GM12864 (cell line): ENCODE data around the gene UQCR10.

Source experiments
- DNase-seq: peaks from one replicate; pipeline ENCODE4 v3.0.0-alpha.2; 2011; ENCODE audit warnings: low read depth
- H3K4me3 ChIP-seq: 2 replicates; pipeline ENCODE4 v1.5.1; 2011; ENCODE audit warnings: mild to moderate bottlenecking, low read depth, low read length, control low read depth
- TF ChIP-seq, protein P1 (sequence below): IDR thresholded peaks from 2 replicates; pipeline ENCODE4 v1.5.1; 2011; ENCODE audit warnings: low read depth, mild to moderate bottlenecking, moderate library complexity, low read length, control low read depth, inconsistent platforms; ENCODE audit errors: missing control alignments

Gene UQCR10

DNA sequence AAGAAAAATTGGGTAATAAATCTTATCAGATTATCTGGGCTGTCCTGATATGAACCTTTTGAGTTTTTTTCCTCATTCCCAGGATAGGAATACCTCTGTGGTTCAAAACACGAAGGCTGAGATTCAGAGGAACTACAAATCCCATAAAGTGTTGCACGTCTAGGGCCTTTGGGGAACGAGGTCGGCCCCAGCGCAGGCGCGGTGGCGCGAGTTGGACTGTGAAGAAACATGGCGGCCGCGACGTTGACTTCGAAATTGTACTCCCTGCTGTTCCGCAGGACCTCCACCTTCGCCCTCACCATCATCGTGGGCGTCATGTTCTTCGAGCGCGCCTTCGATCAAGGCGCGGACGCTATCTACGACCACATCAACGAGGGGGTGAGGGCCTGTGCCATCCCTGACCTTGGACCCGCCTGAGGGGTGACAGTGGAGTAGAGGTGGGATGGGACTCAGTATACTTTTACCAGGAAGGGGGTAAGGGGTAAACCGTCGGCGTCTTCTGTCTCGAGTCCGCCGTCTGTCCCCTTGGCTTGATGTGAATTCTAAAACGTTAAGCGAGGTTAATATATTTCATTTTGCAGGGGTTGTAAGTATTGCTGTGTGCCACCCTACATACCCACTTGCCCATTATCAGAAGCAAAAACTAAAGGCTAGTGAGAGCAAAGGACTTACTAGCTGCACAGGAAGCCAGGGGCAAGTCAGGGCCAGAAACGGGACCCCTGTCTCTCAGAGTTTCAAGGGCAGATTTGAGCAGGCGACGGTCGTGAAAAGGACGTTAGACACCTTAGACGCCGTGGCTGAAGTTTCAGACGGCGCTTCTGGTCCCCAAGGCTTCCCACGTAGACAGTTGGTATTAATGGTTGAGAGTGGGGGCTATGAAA, at the start of gene UQCR10:
Gene UQCR10, plus strand, starts transcription at position 199 of the 881 bp plus-strand sequence. Its CDS starts 30 bp downstream, at position 229.
- TF ChIP-seq, protein P1, sequence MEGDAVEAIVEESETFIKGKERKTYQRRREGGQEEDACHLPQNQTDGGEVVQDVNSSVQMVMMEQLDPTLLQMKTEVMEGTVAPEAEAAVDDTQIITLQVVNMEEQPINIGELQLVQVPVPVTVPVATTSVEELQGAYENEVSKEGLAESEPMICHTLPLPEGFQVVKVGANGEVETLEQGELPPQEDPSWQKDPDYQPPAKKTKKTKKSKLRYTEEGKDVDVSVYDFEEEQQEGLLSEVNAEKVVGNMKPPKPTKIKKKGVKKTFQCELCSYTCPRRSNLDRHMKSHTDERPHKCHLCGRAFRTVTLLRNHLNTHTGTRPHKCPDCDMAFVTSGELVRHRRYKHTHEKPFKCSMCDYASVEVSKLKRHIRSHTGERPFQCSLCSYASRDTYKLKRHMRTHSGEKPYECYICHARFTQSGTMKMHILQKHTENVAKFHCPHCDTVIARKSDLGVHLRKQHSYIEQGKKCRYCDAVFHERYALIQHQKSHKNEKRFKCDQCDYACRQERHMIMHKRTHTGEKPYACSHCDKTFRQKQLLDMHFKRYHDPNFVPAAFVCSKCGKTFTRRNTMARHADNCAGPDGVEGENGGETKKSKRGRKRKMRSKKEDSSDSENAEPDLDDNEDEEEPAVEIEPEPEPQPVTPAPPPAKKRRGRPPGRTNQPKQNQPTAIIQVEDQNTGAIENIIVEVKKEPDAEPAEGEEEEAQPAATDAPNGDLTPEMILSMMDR, result no peak

DNA sequence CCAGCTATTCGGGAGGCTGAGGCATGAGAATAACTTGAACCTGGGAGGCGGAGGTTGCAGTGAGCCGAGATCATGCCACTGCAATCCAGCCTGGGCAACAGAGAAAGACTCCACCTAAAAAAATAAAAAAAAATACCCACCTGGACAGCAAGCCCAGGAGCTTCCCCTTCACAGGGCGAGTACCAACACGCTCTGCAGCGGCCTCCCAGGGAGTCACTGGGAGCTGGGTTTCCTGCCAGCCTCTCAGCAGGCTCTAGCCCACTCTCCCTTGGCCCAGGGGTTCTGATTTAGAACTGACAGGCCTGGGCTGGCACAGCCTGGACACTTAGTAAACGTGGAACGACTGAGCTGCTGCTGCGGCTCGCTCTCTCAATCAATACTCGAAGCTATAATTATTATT, 49.4 kb upstream of the UQCR10 start:
- DNase-seq, result no peak
- TF ChIP-seq, protein P1, result no peak
- no peak overlapping the region for H3K4me3 ChIP-seq

More for the DNA sequence above, at the start of gene UQCR10:
- H3K4me3 ChIP-seq, result peak within 1 kb of the TSS; percentile 97
- DNase-seq, result peak; percentile 79

- TF ChIP-seq, protein P1, result no peak
- DNase-seq, result no peak
- H3K4me3 ChIP-seq, result no peak overlapping the region
These were observed 47.9 kb upstream of the UQCR10 start for GRCh38 chr22:29718949-29719898.

DNA sequence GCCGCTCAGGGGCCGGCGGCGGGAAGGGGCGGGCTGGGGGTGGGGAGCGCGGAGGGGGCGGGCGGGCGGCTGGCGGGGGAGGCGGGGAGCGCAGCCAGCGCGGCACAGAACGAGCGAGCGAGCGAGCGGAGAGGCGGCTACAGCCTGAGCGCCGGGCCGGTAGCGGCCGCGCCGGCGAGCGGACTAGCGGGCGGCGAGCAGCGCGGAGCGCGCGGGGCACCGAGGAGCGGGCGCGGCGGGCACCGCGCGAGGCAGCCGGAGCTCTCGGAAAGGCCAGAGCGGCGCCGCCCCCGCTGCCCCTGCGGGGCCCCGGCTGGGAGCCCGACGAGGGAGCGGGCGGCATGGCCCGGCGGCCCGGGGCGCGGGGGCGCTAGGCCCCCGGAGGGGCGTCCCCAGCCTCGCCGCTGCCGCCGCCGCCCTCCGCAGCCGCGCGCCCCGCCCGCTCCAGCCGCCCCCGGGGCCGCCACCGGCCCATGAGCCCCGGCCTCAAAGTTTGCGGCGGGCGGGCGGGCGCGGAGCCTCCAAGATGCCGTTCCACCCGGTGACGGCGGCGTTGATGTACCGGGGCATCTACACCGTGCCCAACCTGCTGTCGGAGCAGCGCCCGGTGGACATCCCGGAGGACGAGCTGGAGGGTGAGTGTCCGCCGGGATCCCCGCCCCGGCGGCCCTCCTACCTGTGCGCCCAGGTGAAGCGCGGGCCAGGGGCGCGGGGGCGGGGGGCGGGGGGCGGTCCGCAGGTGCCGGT, 47.1 kb upstream of the UQCR10 start, which contains the start of gene CABP7:
Gene CABP7, plus strand, starts transcription at position 105 of the 747 bp plus-strand sequence. Its CDS starts 422 bp downstream, at position 527.
- H3K4me3 ChIP-seq, result no peak within 1 kb of the TSS
- no peak for DNase-seq
- TF ChIP-seq, protein P1, result no peak

- DNase-seq, result no peak
- TF ChIP-seq, protein P1, result no peak
- H3K4me3 ChIP-seq, result no peak overlapping the region
These were observed 46.3 kb upstream of the UQCR10 start for GRCh38 chr22:29720811-29721323.

GRCh38 chr22:29722151-29722550, 45.0 kb upstream of the UQCR10 start:
- TF ChIP-seq, protein P1, result no peak
- H3K4me3 ChIP-seq, result no peak overlapping the region
- no peak for DNase-seq
